Diencephalon (tissue), 1 donor: ENCODE measurements around the gene CDK2. TPM values are rescaled to one million over a fixed set of nuclear protein-coding genes. Genes with fewer than 3 reads are reported as not detected.

Experiments
- total RNA-seq: library from RNA; depleted of rRNA; stranded (reverse); fragments of >200 nt; gene quantifications from one replicate; pipeline ENCODE4 v1.2.3, GENCODE V29; 2014

CDK2 gene
- 12.7 TPM for total RNA-seq

DNA sequence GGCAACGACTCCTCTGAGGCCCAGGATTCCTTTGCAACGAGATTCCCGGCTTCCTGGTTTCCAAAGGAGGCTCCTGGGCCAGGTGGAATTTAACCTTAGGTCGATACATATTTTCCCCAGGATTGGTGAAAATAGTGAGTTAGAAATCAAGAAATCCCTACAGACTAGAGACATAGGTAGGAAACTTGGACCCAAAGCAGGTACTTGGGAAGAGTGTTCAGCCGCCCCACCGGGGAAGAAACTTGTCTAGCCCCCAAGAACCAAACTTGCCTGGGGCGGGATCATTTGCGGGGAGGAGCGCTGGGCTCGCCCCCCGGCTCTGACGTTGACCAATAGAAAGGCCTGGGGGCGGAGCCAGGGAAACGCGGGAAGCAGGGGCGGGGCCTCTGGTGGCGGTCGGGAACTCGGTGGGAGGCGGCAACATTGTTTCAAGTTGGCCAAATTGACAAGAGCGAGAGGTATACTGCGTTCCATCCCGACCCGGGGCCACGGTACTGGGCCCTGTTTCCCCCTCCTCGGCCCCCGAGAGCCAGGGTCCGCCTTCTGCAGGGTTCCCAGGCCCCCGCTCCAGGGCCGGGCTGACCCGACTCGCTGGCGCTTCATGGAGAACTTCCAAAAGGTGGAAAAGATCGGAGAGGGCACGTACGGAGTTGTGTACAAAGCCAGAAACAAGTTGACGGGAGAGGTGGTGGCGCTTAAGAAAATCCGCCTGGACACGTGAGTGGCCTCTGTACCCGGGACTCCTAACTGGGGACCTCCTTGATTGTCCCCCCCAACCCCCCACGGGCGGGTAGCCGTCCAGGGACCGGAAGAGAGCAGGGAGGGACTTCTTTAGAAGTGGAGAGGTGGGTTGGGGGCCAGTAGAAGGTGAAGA is at the start of gene CDK2:
CDK2 (plus strand) TSS at position 423 of the 874 bp plus-strand sequence; CDS start at position 602, 179 bp downstream.

DNA sequence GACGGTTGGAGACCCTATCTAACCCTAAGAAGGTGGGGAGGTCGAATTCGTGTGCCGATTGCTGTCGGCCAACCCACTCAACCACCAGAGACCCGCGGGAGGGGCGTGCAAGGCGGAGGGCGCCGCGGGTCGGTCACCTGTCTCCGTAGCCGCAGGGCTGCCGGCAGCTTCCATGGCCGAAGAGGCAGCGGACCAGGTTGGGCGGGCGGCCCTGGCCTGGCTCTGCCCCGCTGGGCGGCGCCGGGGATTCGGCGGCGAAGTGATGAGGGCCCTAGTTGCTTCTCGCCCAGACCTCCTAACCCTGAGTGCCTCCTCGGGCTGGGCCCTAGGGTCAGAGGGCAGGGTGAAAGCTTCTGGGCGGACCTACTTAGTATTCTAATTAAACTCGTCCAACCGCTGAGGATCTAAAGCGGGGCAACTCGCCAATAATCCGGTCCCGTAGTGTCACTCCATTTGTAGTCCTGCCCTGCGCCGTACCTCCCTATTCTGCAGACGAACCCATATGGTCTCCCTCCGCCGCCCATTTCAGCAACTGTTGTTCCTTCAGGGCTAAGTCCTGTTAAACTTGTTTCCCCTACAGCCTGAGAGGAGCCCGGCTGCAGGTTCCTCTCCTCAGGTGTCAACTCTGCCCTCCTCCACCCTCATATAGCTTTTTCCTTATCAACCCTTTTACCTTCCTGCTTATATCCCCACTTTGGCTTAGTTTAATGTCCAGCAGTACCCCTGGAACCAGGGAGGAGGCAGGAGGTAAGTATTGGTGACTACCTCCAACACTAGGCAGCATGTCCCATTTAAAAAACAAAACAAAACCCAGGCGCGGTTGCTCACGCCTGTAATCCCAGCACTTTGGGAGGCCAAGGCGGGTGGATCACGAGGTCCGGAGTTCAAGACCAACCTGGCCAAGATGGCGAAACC is 38.8 kb upstream of the CDK2 start, which contains the start of gene PYM1:
PYM1 (minus strand) TSS at position 307 of the 915 bp plus-strand sequence; CDS start at position 174, 133 bp downstream.

DNA sequence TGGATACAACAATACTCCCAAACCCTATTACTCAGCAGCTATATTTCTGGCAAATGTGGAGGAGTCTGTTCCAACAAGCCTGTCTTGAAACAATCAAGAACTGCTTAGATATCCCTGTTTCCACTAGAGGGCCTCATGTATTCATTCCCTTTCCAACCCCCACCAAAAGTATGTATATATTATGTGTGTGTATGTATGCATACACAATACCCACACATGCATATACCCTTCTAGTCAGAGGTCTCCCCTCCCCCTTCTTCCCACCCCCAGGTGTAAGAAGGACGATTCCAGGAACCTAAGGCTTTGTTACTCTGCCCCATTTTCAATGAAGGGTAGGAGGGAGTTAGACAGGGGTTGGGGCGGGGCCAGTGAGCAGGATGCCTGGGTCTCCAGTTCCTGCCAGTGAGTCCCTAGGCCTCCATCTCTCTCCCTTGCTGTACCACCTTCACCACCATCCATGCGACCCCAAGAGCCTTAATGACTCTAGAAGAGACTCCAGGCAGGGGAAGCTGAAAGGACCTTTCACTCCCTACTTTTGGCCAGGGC is 35.8 kb upstream of the CDK2 start, which contains the start of gene DGKA:
DGKA (plus strand) TSS at position 392 of the 546 bp plus-strand sequence. CDS start 5,342 bp downstream, outside the sequence.

GRCh38 chr12:55965941-55966407 is 656 bp upstream of the CDK2 start, which contains the start of gene PMEL:
PMEL (minus strand) TSS chr12:55966042; CDS start chr12:55966011, 31 bp downstream.

GRCh38 chr12:55973599-55974307 is 7.1 kb downstream of the CDK2 start, which contains the start of gene RAB5B:
RAB5B (plus strand) TSS chr12:55974078; CDS start chr12:55986961, 12,883 bp downstream.

DNA sequence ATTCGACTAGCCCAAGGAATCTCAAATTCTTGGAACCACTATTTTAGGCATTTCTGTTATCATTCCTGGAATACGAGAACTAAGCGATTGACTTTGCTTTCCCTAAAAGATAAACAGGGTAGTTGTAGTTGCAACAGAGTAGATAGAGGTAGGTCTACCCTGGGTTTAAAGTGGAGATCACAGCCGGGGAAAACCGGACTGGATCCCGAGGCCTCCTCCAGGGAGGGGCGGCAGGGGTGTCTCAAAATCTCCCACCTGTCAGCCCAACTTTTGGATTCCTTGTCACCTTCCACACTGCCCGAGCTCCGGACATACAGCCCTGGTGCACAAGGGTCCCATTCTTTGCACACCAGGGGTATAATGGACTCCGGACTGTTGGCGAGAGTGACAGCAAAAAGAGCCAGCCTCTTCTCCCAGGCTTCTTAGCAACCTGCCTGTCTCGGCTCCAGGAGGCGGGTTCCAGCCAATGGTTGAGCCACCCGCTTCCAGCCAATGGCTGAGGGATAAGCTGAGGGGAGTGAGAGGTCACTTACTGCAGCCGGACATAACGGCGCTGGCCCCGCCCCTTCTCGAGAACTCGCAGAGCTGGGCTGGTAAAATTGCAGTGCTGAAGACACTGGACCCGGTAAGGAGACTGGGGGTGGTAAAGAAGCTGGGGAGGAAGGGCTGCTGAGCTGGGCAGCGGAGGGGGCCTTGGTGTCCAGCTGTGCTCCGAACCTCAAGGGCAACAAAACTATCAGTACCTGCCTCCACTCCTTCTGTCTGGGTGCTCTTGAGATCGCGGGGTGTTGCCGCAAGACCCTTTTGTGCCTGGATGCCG is 30.3 kb downstream of the CDK2 start, which contains the start of gene SUOX:
SUOX (plus strand) TSS at position 562 of the 820 bp plus-strand sequence. CDS start 4,946 bp downstream, outside the sequence.

GRCh38 chr12:56020423-56021184 is 54.0 kb downstream of the CDK2 start, which contains the start of gene IKZF4:
IKZF4 (plus strand) TSS chr12:56021043; CDS start chr12:56021494, 451 bp downstream.

Other genes starting within 250 kb of the CDK2 start
- 3.9 TPM for gene RDH5, start 246.4 kb upstream of the CDK2 start, total RNA-seq
- gene CD63, start 237.8 kb upstream of the CDK2 start, total RNA-seq = 303 TPM
- gene GDF11, start 223.7 kb upstream of the CDK2 start, total RNA-seq = 12.7 TPM
- gene SARNP, start 149.1 kb upstream of the CDK2 start, total RNA-seq = 75.2 TPM
- gene ORMDL2, start 148.8 kb upstream of the CDK2 start, total RNA-seq = 8.5 TPM
- 30.7 TPM for gene DNAJC14, start 137.2 kb upstream of the CDK2 start, total RNA-seq
- not detected for gene MMP19, start 123.9 kb upstream of the CDK2 start, total RNA-seq
- gene PYM1, start 38.9 kb upstream of the CDK2 start, total RNA-seq = 25.1 TPM
- 12.9 TPM for gene DGKA, start 35.7 kb upstream of the CDK2 start, total RNA-seq
- 0.69 TPM for gene PMEL, start 788 bp upstream of the CDK2 start, total RNA-seq
- 59.1 TPM for gene RAB5B, start 7.2 kb downstream of the CDK2 start, total RNA-seq
- 13.4 TPM for gene SUOX, start 30.4 kb downstream of the CDK2 start, total RNA-seq
- gene IKZF4, start 54.2 kb downstream of the CDK2 start, total RNA-seq = 3.7 TPM
- 40.4 TPM for gene RPS26, start 75.1 kb downstream of the CDK2 start, total RNA-seq
- 6.2 TPM for gene ERBB3, start 113.3 kb downstream of the CDK2 start, total RNA-seq
- gene PA2G4, start 137.7 kb downstream of the CDK2 start, total RNA-seq = 70.8 TPM
- gene RPL41, start 149.8 kb downstream of the CDK2 start, total RNA-seq = 1,096 TPM
- gene ZC3H10, start 151.4 kb downstream of the CDK2 start, total RNA-seq = 7.4 TPM
- 51.9 TPM for gene ESYT1, start 161.4 kb downstream of the CDK2 start, total RNA-seq
- gene MYL6B, start 185.8 kb downstream of the CDK2 start, total RNA-seq = 118 TPM
- gene MYL6, start 191.5 kb downstream of the CDK2 start, total RNA-seq = 650 TPM
- gene SMARCC2, start 222.7 kb downstream of the CDK2 start, total RNA-seq = 108 TPM